CD4-positive, alpha-beta T cell treated with Interleukin-12 subunit alpha and Interleukin-12 subunit beta, for 1 hour (primary cell): ENCODE data around the gene KRT82.
"Not testable (repeated sequence)": the region's sequence is repeated elsewhere in the genome, so short reads cannot be mapped to it uniquely, and the experiment has no call there.

ENCODE experiments used
- DNase-seq: peaks from one replicate; pipeline ENCODE4 v3.0.0-alpha.2; 2020

Gene KRT82

DNA sequence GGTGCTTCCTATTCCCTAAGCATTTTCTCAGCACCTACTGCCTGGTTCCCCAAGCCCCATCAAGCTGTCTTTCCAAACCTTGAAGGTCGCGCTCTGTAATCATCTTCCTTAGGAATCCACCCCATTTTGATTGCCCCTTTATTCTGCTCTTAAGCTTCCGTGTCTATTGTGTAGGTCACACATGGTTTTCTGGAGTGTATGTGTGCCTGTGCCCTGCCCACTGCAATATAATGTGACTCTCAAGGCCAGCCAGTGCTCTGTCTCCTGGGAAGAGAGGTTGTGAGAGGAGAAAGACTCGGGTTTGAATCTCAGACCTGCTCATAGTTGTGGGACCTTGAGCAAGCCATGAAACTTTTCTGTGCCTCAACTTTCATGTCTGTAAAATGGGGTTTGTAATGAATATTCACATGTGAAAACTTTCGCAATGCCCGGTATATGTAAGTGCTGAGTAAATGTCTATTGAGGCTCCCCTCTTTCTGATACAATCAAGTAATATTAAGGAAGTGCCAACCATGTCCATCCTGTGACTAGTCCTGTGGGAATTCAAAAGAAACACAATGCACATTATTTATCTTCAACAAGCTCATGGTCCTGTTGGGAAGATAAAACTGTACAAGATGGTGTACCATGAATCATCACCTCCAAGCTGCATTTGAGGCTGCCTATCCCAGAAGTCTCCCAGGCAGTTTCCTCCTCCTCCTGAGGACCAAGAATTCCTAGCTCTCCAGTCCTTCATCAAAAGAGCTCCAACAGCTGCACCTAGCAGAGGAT is 28.8 kb upstream of the KRT82 start:
- DNase-seq: no peak

GRCh38 chr12:52434081-52434733 is 28.1 kb upstream of the KRT82 start, which contains the start of gene KRT75:
Gene KRT75, minus strand, starts transcription at chr12:52434371. Its CDS starts 67 bp downstream, at chr12:52434304.
- no peak for DNase-seq

- no peak for DNase-seq
These were observed 27.5 kb upstream of the KRT82 start for GRCh38 chr12:52433501-52434080.

GRCh38 chr12:52432559-52433207 is 26.5 kb upstream of the KRT82 start:
- no peak for DNase-seq

GRCh38 chr12:52428121-52428520 is 22.0 kb upstream of the KRT82 start:
- DNase-seq: no peak

- no peak for DNase-seq
These were observed 20.9 kb upstream of the KRT82 start for GRCh38 chr12:52427083-52427482.

GRCh38 chr12:52426034-52426433 is 19.9 kb upstream of the KRT82 start:
- DNase-seq: no peak

GRCh38 chr12:52425466-52425865 is 19.3 kb upstream of the KRT82 start:
- DNase-seq: no peak

GRCh38 chr12:52423661-52424500 is 17.7 kb upstream of the KRT82 start:
- DNase-seq: no peak

DNA sequence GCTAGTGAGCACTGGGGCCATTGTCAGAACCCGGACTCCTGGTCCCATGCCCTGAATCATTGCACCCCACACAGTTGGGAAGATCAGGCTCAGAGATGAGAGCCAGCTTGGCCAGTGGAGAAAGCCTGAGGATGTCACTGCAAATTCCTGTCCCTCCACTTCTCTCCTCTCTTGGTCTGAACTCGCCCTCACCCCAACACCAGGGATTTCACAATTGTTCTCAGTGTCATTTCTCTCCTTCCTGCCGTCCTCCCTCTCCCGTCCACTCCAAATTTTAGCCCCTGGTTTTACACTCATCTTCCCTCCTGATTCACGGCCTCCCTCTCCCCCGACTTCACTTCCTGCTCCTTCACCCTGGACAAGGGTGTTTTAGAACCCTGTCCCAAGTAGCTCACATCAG is 16.9 kb upstream of the KRT82 start:
- no peak for DNase-seq

GRCh38 chr12:52419656-52420055 is 13.5 kb upstream of the KRT82 start:
- DNase-seq: no peak

- DNase-seq: no peak
These were observed 12.5 kb upstream of the KRT82 start for GRCh38 chr12:52418576-52419110.

DNA sequence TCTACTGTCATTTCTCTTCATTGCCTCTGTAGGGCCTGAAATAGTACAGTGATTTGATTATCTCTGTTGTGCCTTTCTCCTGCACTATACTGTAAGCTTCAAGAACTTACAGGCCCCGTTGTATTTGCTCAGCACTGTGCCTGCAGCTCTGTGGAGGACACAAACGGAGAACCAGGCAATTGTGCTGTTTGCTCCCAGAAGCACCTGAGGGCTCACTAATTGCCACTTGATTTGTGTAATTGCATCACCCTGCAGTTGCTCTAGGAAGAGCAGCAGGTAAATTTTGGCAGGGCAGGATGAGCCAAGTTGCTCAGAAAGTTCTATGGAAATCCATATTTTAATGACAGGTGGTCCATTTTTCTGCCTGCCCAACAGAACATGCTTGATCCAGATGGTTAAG is 11.6 kb upstream of the KRT82 start:
- DNase-seq: no peak

DNA sequence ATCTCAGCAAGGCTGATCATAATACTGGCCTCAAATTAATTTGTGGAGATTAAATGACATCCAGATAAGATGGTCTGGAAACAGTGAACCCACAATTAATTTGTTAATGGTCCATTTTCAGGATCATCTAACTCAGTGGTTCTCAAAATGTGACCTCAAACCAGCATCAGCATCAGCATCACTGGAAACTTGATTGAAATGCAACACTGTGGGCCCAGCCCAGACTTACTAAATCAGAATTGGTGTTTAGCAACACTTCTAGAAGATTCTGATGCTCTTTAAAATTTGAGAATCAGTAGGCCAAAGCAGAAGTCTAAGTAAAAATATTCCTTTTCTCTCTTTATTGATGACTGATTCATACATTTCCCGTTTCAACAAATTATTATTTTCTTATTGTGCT is 10.7 kb upstream of the KRT82 start:
- DNase-seq: no peak

DNA sequence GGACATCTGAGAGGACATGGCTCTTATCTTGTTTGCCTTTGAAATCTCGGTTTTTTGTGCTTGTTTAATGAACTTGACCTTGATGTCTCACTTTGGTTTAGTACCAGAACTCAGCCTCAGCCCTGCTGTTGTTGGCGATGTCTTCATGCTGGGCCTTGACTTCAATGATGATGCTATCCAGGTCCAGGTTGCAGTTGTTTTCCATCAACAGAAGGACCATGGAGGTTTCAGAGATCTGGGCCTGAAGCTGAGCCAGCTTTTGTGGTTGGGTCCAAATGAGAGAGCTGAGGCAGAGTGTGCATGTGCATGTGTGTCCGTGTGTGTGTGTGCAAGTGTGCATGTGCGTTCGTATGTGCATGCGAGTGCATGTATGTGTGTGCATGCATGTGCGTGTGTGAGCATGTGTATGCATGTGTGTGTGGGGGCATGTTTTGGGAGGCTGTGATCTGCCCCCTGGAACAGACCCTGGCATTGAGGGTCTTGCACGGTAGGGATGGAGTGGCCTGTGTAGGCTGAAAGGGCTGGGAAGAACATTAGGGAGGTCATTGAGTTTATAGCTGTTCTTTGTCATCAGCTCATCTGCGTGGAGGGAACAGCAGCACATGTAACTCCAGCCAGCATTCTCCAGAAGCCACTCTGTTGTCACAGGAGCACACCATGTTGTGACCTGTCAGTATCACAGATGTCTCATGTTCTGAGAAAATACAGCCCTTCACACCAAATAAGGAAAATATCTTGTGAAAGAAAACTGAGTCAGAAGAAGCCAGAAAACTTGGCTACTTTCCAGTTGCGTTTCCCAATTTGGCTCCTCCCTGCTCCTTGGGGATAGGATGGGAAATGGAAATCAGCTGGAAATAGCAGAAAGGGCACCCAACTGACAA is 10.0 kb upstream of the KRT82 start:
- no peak for DNase-seq

DNA sequence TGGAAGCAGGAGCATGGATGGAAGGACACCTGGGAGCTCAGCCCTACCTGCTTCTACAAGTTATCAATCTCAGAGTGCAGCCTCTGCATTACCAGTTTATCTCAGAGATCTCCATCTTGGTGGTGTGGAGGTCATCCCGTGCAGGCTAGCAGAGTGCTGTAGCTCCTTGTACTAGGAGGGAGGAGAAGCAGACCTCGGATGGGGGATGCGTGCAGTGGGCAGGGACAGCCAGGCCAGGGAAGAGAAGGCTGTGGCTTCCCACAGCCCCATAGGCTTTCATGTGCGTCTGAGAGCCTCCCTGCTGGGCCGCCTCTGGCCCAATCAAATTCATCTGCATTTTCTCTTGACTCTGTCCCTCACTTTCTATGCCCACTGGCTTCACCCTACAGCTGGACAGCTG is 8.8 kb upstream of the KRT82 start:
- no peak for DNase-seq

- DNase-seq: no peak
These were observed 7.7 kb upstream of the KRT82 start for GRCh38 chr12:52413782-52414345.

DNA sequence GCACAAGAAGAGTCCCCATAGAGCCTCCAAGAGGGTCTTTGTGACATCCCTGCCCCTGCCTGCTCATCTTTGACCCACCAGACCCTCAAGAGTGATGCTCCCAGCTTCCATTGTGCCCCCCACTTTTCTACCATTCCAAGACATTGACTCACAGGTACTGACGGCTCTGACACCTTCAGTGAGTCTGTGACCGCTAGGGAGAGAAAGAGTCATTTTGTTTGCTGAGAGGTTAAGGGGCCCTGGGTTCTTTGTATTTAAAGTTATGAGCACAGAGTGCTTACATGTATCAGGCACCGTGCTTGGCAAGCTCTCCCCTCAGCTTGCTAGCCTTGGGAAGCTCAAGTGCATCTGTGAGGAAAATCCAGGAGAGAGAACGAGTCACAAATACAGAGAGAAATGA is 7.1 kb upstream of the KRT82 start:
- DNase-seq: no peak

DNA sequence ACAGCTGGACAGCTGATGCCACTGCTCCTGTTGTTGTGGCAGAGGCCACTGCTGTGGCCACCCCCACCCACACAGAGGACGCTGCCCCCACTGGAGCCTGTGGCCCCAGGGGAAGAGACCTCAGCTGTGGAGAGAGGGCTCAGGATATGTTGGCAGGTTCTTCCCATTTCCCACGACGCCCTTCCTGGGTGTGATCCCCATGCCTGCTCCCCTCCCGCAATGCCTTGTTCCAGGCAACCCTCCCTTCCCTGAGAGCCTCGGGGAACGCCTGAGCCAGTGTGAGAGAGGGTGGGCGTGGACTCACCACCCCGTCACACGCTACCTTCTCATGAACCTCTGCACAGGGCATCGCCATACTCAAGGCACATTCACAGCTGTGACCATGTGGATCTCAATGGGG is 5.7 kb upstream of the KRT82 start:
- no peak for DNase-seq

DNA sequence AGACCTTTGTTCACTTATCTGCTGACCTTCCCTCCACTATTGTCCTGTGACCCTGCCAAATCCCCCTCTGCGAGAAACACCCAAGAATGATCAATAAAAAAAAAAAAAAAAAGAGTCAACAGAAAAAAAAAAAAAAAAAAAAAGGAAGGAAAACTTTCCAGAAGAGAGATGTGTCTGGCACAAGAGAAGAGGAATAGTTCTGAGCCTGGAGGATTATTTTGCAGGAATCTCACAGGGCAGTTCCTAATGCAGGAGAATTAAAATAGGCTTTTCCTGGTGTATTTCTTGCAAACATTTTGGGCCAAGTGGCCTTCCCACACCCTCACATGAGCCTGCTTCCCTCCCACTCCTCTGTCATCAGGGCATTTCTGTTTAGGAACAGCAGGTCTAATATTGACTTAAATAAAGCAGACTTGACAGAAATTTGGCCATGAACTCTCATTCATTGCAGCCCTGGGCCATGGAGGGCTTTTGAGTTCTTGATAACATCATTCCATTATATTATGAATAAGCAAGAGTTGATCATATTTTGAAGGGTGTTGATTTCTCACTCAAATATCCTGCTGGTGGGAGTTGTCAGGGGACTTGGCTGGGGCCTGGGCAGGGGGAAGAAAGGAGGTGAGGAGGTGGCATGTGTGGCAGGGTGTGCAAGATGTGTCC is 4.6 kb upstream of the KRT82 start:
- not testable (repeated sequence) for DNase-seq

GRCh38 chr12:52407918-52408317 is 1.8 kb upstream of the KRT82 start:
- DNase-seq: no peak
